HEK293 (cell line): ENCODE data around the gene PRADC1.

Source experiments
- CTCF ChIA-PET: fragments of 350-600 bp; formaldehyde crosslinking; extraction: SDS; loops from one replicate; lab custom pipeline; 2021; ENCODE audit warnings: antibody characterized with exemption; lab: Yijun Ruan, JAX
- POLR2A ChIA-PET: fragments of 300-600 bp; formaldehyde crosslinking; extraction: SDS; loops from one replicate; lab custom pipeline; 2020; ENCODE audit warnings: antibody characterized with exemption, inconsistent platforms; lab: Yijun Ruan, JAX
- H3K27ac ChIP-seq: fragments of 200-500 bp; sonication (Bioruptor generic); 2 replicates; pipeline ENCODE4 v1.5.1; 2014; ENCODE audit warnings: low read depth, low read length, control low read depth, inconsistent platforms; ENCODE audit errors: extremely low read depth
- H3K36me3 ChIP-seq, 2 experiments: fragments of 200-500 bp in 1 of 2; sonication (Bioruptor generic) in 1 of 2; 1 replicate in 1 of 2; 2 replicates in 1 of 2; pipeline ENCODE4 v1.5.1; 2014 to 2017; ENCODE audit warnings: inconsistent platforms in 2 of 2, low read length in 2 of 2; ENCODE audit not compliant: control insufficient read depth in 2 of 2, insufficient read depth in 1 of 2
- H3K4me1 ChIP-seq: fragments of 200-500 bp; sonication (Bioruptor generic); 2 replicates; pipeline ENCODE4 v1.5.1; 2014; ENCODE audit warnings: mild to moderate bottlenecking, low read length, inconsistent platforms; ENCODE audit not compliant: control insufficient read depth, insufficient read depth
- H3K4me3 ChIP-seq: 2 replicates; pipeline ENCODE4 v1.5.1; 2011; ENCODE audit warnings: low read depth, mild to moderate bottlenecking, control low read depth, low read length, moderate library complexity
- H3K9me3 ChIP-seq: fragments of 200-500 bp; sonication (Bioruptor generic); 2 replicates; pipeline ENCODE4 v1.5.1; 2014; ENCODE audit warnings: low read depth, low read length, inconsistent platforms; ENCODE audit not compliant: control insufficient read depth, insufficient read depth
- CTCF ChIP-seq: fragments of 450-650 bp; formaldehyde crosslinking; IDR thresholded peaks from 2 replicates; pipeline ENCODE4 v1.5.1; 2016; ENCODE audit warnings: missing biosample characterization, missing genetic modification characterization
- HIC1 ChIP-seq: fragments of 450-650 bp; formaldehyde crosslinking; IDR thresholded peaks from 2 replicates; pipeline ENCODE4 v1.5.1; 2016; ENCODE audit warnings: missing biosample characterization, missing genetic modification characterization
- INSM2 ChIP-seq: fragments of 450-650 bp; formaldehyde crosslinking; IDR thresholded peaks from 2 replicates; pipeline ENCODE4 v1.5.1; 2016; ENCODE audit warnings: missing biosample characterization, missing genetic modification characterization
- KLF7 ChIP-seq: fragments of 450-650 bp; formaldehyde crosslinking; IDR thresholded peaks from 2 replicates; pipeline ENCODE4 v1.5.1; 2016; ENCODE audit warnings: missing biosample characterization, missing genetic modification characterization, borderline replicate concordance
- MYNN ChIP-seq: fragments of 450-650 bp; formaldehyde crosslinking; IDR thresholded peaks from 2 replicates; pipeline ENCODE4 v1.5.1; 2016; ENCODE audit warnings: missing biosample characterization, missing genetic modification characterization, borderline replicate concordance
- PRDM4 ChIP-seq: fragments of 450-650 bp; formaldehyde crosslinking; IDR thresholded peaks from 2 replicates; pipeline ENCODE4 v1.5.1; 2017; ENCODE audit warnings: missing biosample characterization, missing genetic modification characterization
- SP2 ChIP-seq: fragments of 450-650 bp; formaldehyde crosslinking; IDR thresholded peaks from 2 replicates; pipeline ENCODE4 v1.5.1; 2016; ENCODE audit warnings: missing biosample characterization, missing genetic modification characterization
- YY2 ChIP-seq: fragments of 450-650 bp; formaldehyde crosslinking; IDR thresholded peaks from 2 replicates; pipeline ENCODE4 v1.5.1; 2016; ENCODE audit warnings: missing biosample characterization, missing genetic modification characterization
- ZNF157 ChIP-seq: fragments of 450-650 bp; formaldehyde crosslinking; IDR thresholded peaks from 2 replicates; pipeline ENCODE4 v1.5.1; 2016; ENCODE audit warnings: missing biosample characterization, missing genetic modification characterization
- ZNF2 ChIP-seq: fragments of 450-650 bp; formaldehyde crosslinking; IDR thresholded peaks from 2 replicates; pipeline ENCODE4 v1.5.1; 2016; ENCODE audit warnings: missing biosample characterization, missing genetic modification characterization
- ZNF280D ChIP-seq: fragments of 450-650 bp; formaldehyde crosslinking; IDR thresholded peaks from 2 replicates; pipeline ENCODE4 v1.5.1; 2016; ENCODE audit warnings: missing biosample characterization, missing genetic modification characterization
- ZNF391 ChIP-seq: fragments of 450-650 bp; formaldehyde crosslinking; IDR thresholded peaks from 2 replicates; pipeline ENCODE4 v1.5.1; 2016; ENCODE audit warnings: low read depth, missing biosample characterization, missing genetic modification characterization, borderline replicate concordance
- ZNF513 ChIP-seq: fragments of 450-650 bp; IDR thresholded peaks from 2 replicates; pipeline ENCODE4 v1.5.1; 2018; ENCODE audit warnings: missing biosample characterization, missing genetic modification characterization
- ZNF677 ChIP-seq: fragments of 450-650 bp; IDR thresholded peaks from 2 replicates; pipeline ENCODE4 v1.5.0; 2018; ENCODE audit warnings: missing biosample characterization, mild to moderate bottlenecking, missing genetic modification characterization, moderate library complexity
- ZNF707 ChIP-seq: fragments of 450-650 bp; formaldehyde crosslinking; IDR thresholded peaks from 2 replicates; pipeline ENCODE4 v1.5.1; 2016; ENCODE audit warnings: missing biosample characterization, missing genetic modification characterization
- ZNF791 ChIP-seq: fragments of 450-650 bp; formaldehyde crosslinking; IDR thresholded peaks from 2 replicates; pipeline ENCODE4 v1.5.1; 2016; ENCODE audit warnings: missing biosample characterization, missing genetic modification characterization

Gene PRADC1

GRCh38 chr2:73225513-73226360, 7.3 kb downstream of the PRADC1 start:
- no peaks in the 10 kb centered on the region for H3K4me1 ChIP-seq
- H3K27ac ChIP-seq: no peak overlapping the region
- peak; percentile 68 for TF ChIP-seq ZNF513 (tag by site-specific recombination)
- no peak for TF ChIP-seq ZNF280D
- CTCF ChIA-PET: interaction anchor here (1.0 kb wide), 1 partner anchor 46 kb away, joined by 3 read pairs; no protein-coding TSS in a partner anchor
- H3K9me3 ChIP-seq: no peaks in the 10 kb centered on the region
- POLR2A ChIA-PET: interaction anchor here (1.8 kb wide), 1 partner anchor 8 kb away, joined by 13 read pairs; the partner anchor contains the start of genes CCT7 and PRADC1
- H3K36me3 ChIP-seq: peaks cover 0 to 86% of the 10 kb centered on the region in 2 experiments; a peak in 1 of 3 replicates
- H3K4me3 ChIP-seq: no peak overlapping the region

- Histone ChIP-seq H3K4me3 (no peak overlapping the region), H3K9me3 (no peaks in the 10 kb centered on the region), H3K4me1 (no peaks in the 10 kb centered on the region), H3K27ac (no peak overlapping the region), H3K36me3 (peaks cover 0 to 94% of the 10 kb centered on the region in 2 experiments; a peak in 1 of 3 replicates)
- ChIA-PET POLR2A (interaction anchor here (1.8 kb wide), 1 partner anchor 10 kb away, joined by 13 read pairs; the partner anchor contains the start of genes CCT7 and PRADC1), CTCF (interaction anchor here (1.1 kb wide), 1 partner anchor 12 kb away, joined by 4 read pairs; no protein-coding TSS in a partner anchor)
- TF ChIP-seq ZNF391 (no peak), SP2 (tag by site-specific recombination) (no peak), KLF7 (tag by site-specific recombination) (no peak), HIC1 (tag by site-specific recombination) (no peak), ZNF2 (tag by site-specific recombination) (no peak), CTCF (no peak), ZNF677 (tag by site-specific recombination) (no peak), ZNF157 (tag by site-specific recombination) (no peak), ZNF707 (tag by site-specific recombination) (no peak), MYNN (tag by site-specific recombination) (no peak), PRDM4 (tag by site-specific recombination) (no peak), YY2 (tag by site-specific recombination) (no peak), ZNF791 (tag by site-specific recombination) (no peak), INSM2 (tag by site-specific recombination) (no peak)
Observed at GRCh38 chr2:73223821-73224220, 9.2 kb downstream of the PRADC1 start.
